DMS 273 (cell line): Measurements from ENCODE around the gene LGALS7.

ENCODE experiments used
- DNase-seq: peaks from one replicate; lab custom pipeline; 2025; ENCODE audit not compliant: unreplicated experiment; lab: John Stamatoyannopoulos, UW

LGALS7 gene

DNA sequence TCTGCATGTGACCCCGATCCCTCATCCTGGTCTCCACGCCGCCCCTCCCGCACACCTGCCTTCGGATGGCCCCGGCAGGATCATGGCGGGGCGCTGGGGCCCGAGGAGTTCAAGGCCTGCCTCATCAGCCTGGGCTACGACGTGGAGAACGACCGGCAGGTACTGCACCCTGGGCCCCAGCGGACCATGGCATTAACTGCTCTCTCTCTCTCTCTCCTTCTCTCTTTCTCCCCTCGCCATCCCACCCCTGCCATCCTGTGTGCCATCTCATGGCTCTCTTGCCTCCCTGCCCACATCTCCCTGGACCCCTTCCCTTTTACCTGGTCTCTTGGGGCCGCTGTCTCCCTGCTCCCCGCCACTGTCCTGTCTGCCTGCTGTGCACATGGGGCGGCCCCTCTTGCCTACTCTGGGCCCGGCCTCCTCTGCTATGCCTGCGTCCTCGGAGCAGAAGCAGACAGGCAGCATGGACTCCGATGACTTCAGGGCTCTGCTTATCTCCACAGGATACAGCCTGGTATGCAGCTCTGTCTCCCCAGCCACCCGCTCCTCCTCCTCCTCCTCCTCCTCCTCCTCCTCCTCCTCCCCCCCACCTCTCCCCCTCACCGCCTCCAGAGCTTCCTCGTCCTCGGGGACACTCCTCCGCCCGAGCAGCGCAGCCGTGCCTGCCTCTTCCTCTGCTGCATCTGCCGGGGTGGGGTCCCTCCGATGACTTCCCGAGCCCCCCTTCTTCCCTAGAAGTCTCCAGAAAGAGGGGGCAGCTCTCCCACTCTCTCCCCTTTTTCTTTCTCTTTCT, 45.3 kb downstream of the LGALS7 start:
- no peak for DNase-seq

DNA sequence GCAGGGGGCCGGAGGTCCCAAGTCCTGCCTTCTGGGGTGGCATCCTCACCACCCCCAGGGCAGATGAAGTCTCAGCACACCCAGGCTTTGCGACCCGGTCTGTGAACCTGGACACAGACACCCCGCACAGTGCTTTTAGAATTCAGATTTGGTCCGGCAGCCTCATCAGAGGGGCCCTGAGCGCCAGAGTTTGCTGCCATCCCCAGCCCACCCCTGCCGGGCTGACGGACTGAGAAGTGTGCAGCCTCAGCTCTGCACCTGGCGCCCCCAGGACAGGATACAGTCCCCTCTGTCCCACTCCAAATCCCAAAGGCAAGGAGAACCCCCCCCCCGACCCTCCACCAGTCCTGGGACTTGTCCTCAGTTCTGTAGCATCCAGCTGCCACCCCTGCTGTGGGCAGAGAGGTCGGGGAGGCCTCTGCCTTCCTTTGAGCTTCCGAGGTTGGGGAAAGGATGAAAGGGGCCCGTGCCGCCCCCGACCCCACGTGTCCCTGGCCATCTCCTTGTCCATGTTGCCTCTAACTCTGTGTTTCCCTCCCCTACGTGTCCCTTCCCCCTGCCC, 45.9 kb downstream of the LGALS7 start:
- no peak for DNase-seq

DNA sequence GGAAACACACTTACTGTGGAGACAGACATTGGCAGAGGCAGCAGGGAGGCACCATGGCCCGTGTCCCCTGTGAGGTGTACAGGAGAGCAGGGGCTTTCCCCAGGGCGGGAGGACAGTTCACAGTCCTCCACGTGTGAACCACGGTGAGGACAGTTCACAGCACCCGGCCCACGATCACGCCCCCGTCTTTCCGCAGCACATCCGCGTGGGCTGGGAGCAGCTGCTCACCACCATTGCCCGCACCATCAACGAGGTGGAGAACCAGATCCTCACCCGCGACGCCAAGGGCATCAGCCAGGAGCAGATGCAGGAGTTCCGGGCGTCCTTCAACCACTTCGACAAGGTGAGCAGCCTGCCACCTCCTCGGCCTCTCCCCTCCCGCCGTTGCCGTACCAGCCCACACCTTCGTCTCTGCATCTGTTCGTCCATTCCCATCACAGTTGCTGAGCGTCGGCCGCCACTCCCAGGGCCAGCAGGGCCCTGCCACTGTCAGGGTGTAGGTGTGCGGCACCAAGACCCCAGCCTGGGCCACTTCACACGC, 46.5 kb downstream of the LGALS7 start:
- no peak for DNase-seq

DNA sequence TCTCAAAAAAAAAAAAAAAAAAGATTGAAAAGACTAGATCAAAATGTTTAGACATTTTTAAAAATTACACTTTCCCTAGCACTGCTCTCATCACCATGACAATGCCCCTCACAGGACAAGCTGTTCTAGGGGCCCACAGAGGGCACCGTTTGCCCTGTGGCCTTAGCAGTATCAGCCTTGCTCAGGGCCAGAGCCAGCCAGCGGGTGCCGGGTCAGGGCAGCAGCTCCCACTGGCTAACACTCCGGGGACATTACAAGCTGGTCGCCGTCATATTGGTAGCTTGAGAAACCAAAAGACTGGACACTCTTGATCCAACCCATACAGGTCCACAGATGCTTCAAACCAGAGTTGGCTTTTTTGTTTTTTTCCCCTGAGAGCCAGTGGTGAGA, 47.0 kb downstream of the LGALS7 start:
- DNase-seq = no peak

DNA sequence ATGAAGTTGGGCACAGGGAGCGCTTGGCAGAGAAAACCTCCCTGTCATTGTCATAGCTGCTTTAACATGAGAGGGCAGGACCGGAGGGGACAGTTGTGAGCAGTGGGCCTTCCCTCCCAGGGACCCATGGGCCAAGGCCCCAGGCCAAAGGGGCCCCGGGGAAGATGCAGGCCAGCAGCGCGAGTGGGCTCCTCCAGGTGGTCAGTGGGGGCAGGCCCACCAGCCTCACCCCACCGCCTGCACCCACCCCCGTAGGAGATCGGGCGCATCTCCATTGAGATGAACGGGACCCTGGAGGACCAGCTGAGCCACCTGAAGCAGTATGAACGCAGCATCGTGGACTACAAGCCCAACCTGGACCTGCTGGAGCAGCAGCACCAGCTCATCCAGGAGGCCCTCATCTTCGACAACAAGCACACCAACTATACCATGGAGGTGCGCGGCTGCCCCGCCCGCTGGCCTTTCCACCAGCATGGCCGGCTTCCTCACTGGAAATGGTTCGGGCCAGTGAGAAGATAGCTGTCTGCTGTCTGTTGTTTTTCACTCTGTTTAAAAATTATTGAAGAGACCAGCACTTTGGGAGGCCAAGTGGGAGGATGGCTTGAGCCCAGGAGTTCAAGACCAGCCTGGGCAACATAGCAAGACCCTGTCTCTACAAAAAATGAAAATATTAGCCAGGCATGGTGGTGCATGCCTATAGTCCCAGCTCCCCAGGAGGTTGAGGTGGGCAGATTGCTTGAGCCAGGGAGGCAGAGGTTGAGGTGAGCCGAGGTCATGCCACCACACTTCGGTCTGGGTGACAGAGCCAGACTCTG, 47.6 kb downstream of the LGALS7 start:
- no peak for DNase-seq

DNA sequence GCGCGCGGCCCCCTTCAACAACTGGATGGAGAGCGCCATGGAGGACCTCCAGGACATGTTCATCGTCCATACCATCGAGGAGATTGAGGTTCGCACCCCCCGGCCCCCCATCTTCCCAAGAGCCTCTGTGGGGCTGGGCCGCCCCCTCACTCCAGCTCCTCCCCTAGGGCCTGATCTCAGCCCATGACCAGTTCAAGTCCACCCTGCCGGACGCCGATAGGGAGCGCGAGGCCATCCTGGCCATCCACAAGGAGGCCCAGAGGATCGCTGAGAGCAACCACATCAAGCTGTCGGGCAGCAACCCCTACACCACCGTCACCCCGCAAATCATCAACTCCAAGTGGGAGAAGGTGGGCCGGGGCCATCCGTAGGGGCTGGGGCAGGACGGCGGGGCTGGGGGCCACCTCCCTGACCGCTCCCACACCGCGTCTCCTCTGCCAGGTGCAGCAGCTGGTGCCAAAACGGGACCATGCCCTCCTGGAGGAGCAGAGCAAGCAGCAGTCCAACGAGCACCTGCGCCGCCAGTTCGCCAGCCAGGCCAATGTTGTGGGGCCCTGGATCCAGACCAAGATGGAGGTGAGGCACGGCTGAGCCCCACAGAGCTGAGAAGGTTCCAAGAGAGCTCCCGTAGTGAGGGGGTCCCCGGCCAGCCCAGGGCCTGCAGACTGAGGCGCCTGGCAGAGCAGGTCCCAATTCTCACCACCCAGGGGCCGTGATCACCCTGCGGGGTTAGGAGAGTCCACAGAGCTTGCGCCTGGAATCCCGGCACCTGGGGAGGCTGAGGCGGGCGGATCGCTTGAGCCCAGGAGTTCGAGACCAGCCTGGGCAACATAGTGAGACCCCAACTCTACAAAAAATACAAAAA, 49.1 kb downstream of the LGALS7 start:
- DNase-seq = no peak

DNA sequence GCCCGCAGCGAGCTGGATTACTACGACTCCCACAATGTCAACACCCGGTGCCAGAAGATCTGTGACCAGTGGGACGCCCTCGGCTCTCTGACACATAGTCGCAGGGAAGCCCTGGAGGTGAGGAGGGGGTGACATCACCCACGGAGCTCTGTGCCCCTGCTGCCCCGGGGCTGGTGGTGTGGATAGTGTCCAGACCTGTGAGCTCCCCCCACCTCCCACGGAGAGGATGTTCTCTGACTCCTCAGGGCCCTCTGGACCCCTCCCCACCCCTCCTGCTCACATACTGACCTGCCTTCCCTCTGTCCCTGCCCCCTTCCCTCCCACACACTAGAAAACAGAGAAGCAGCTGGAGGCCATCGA, 49.7 kb downstream of the LGALS7 start:
- DNase-seq = no peak

DNA sequence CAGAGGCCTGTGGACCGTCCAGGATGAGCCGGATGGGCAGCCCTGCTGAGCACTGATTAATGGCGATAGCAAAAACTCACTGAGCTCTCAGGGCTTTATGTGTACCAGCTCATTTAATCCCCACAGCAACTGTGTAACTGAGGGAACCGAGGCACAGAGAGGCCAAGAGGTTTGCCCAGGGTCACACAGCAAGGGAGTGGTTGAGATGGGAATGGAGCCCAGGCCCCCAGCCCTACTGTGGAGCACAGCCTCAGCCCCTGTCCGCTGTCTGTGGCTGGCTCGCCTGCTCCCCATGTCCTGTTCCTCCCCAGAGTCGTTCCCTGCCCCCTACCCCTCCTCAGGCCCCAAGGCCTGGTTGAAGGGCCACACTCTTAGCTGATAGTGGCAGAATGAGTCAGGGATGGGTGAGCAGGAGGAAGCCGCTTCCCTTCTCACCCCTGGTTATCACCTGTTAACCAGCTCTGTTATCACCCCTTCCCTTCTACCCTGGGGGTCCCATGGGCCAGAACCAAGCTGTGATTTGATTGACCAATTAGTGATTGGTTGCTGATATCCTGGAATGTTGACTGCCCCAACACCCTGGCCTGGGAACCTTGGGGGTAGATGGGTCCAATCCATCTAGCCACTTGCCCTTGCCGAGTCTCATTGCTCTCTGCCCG, 50.2 kb downstream of the LGALS7 start:
- no peak for DNase-seq

DNA sequence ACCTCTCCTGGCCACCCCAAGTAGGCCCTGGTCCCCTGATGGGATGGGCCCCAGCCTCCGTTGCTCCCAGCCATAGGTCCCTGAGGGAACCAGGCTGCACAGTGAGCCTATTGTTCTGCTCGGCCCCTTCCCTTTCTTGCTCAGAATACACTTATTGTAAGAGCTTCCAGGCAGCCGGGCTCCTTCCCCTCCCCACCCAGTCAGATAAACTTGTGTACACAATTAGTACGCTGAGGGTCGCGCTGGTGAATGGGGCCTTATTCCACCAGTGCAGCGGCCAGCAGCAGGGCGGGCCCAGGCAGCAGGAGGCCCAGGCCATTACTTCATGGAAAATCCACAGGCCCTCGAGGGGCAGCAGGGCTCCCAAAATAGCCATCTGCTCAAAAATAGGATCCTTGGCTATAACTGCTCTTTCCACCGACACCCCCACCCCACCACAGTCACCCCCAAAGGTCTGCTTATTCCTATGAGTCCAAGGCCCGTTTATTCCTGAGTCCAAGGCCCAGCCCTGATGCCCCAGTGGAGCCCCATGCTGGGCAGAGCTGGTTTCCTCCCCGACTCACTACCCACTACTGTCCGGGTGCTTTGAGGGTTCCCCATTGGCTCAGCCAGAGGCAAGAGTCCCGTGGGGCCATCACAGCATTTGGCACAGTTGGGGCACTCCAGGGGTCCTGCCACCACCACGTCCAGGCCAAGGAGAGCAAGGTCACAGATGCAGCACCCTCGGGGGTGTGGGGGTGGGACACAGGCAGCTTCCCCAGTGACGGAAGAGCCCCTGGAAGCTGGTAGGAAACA, 51.1 kb downstream of the LGALS7 start:
- DNase-seq = no peak

DNA sequence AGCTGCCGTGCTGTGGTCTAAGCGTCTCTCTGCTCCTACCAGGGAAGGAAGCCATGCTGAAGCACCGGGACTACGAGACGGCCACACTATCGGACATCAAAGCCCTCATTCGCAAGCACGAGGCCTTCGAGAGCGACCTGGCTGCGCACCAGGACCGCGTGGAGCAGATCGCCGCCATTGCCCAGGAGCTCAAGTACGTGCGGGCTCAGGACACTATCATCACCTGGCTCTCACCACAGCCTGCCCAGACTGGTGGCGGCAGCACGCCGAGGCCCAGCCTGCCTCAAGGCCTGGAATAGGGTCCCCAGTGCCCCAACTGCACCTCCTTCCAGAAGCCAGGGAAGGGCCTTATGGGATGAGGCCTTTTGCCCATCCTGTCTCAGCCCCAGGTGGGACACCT, 51.8 kb downstream of the LGALS7 start:
- no peak for DNase-seq
